ENCODE data around the gene GOLGA6L7.
"Not testable (repeated sequence)": the region's sequence is repeated elsewhere in the genome, so short reads cannot be mapped to it uniquely, and the experiment has no call there.

Gene GOLGA6L7

DNA sequence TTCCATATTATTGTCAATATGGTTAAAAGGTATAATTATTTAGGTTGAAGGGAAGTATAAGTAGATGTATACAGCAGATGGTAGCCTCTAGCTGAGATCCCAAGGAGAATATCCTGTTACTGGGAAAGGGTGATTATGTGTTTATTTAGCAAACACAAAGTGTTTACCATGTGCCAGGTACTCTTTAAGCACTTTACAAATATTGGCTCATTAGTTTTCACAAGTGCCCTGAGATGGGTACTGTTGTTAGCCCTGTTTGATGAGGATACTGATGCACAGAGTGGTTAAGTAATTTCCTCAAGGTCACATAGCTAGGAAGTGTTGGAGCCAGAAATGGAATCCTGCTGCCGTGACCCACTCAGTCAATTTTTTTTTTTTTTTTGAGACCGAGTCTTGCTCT, 48.1 kb downstream of the GOLGA6L7 start:
- not testable (repeated sequence) for H3K9me3 Mint-ChIP-seq; H3K4me1 Mint-ChIP-seq; H3K27me3 Mint-ChIP-seq (ENCODE audit: low read depth); H3K4me3 Mint-ChIP-seq; H3K36me3 Mint-ChIP-seq (ENCODE audit: low read depth); H3K27ac Mint-ChIP-seq

DNA sequence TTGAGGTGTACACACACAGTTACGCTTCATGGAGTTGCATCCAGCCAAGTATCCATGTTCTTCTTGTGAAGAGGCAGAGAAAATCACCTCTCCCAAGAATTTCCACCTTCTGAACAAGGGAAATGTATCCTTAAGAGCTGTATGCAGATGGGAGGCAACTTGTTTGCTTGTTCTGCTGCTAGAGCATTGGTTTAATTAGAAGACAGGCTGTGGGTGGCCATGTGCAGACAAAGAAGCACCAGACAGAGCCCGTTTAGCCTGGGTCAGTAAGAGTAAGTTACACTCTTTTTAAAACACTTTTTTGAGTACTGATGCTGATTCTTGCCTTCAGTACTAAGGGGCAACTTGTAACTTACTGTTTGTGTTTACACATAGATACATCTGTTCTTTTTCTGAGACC, 50.2 kb downstream of the GOLGA6L7 start:
- H3K9me3 Mint-ChIP-seq; H3K4me1 Mint-ChIP-seq; H3K27me3 Mint-ChIP-seq (ENCODE audit: low read depth); H3K4me3 Mint-ChIP-seq; H3K36me3 Mint-ChIP-seq (ENCODE audit: low read depth); H3K27ac Mint-ChIP-seq: not testable (repeated sequence)

DNA sequence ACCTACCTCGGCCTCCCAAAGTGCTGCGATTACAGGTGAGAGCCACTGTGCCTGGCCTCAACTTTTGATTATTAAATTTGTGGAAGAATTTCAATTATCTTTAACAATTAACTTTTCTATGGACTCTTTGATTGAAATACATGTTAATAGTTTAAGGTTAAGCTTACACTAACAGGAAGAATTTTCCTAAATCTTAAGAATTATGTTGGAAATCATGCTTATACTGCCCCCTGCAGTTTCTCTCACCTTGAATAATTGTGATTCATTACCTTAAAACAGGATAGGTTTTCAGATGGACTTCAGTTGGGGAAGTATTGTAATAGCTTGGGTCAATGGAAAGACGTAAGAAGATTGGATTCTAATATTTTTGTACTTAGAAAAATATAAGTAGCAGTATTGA, 54.2 kb downstream of the GOLGA6L7 start:
- not testable (repeated sequence) for H3K4me1 Mint-ChIP-seq; H3K4me3 Mint-ChIP-seq; H3K27me3 Mint-ChIP-seq (ENCODE audit: low read depth); H3K36me3 Mint-ChIP-seq (ENCODE audit: low read depth); H3K27ac Mint-ChIP-seq; H3K9me3 Mint-ChIP-seq
- TF ChIP-seq, protein P1, sequence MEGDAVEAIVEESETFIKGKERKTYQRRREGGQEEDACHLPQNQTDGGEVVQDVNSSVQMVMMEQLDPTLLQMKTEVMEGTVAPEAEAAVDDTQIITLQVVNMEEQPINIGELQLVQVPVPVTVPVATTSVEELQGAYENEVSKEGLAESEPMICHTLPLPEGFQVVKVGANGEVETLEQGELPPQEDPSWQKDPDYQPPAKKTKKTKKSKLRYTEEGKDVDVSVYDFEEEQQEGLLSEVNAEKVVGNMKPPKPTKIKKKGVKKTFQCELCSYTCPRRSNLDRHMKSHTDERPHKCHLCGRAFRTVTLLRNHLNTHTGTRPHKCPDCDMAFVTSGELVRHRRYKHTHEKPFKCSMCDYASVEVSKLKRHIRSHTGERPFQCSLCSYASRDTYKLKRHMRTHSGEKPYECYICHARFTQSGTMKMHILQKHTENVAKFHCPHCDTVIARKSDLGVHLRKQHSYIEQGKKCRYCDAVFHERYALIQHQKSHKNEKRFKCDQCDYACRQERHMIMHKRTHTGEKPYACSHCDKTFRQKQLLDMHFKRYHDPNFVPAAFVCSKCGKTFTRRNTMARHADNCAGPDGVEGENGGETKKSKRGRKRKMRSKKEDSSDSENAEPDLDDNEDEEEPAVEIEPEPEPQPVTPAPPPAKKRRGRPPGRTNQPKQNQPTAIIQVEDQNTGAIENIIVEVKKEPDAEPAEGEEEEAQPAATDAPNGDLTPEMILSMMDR (IDR thresholded peaks at IDR 0.05; ENCODE audit: unreplicated experiment in 3 of 3) = peak in 1 of 3 experiments; percentile 28

Data from nephron (organoid).